ENCODE measurements around the gene OTOG.
"Not testable (repeated sequence)": the region's sequence is repeated elsewhere in the genome, so short reads cannot be mapped to it uniquely, and the experiment has no call there.

Gene OTOG

GRCh38 chr11:17607591-17608570 is 60.8 kb downstream of the OTOG start:
- DNase-seq, result no peak

DNA sequence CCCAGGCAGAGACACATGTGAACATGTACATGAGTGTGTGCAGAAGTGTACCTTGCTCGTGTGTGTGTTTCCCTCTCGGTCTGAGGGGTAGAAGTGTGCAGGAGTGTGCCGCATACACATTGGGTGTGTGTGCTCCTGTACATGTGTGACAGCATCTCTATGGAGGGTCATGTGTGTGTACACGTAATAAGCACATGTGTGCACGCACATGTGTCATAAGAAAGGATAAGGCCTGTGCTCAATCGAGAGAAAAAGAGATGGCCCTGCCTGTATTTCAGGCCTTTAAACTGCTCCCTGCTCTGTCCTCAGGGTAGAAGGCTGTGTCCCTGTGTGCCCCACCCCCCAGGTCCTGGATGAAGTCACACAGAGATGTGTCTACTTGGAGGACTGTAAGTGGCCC is 61.8 kb downstream of the OTOG start:
- no peak for DNase-seq

- DNase-seq, result no peak
These were observed 62.4 kb downstream of the OTOG start for GRCh38 chr11:17609291-17610084.

DNA sequence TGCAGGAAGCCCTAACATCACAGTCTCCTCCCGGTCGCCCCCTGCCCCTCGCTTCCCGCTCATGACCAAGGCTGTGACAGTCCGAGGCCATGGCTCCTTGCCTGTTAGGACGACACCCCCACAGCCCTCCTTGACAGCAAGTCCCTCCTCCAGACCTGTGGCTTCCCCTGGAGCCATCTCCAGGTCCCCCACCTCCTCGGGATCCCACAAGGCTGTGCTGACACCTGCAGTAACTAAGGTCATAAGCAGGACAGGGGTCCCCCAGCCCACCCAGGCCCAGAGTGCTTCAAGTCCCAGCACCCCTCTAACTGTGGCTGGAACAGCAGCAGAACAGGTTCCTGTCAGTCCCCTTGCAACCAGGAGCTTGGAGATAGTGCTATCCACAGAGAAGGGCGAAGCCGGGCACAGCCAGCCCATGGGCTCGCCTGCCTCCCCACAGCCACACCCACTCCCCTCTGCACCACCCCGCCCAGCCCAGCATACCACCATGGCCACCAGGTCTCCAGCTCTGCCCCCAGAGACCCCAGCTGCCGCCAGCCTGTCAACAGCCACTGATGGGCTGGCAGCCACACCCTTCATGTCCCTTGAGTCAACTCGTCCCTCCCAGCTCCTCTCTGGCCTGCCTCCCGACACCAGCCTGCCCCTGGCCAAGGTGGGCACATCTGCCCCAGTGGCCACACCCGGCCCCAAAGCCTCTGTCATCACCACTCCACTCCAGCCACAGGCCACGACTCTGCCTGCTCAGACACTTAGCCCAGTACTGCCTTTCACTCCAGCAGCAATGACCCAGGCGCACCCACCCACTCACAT is 63.2 kb downstream of the OTOG start:
- no peak for DNase-seq

DNA sequence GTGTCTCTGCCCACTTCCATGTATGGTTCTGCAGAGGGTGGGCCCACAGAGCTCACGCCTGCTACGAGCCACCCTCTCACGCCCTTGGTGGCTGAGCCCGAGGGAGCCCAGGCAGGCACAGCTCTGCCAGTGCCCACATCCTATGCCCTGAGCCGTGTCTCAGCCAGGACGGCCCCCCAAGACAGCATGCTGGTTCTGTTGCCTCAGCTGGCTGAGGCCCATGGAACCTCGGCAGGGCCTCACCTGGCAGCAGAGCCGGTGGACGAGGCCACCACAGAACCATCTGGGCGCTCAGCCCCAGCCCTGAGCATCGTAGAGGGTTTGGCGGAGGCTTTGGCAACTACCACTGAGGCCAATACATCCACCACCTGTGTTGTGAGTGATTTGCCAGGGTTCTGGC is 64.0 kb downstream of the OTOG start:
- DNase-seq, result no peak

DNA sequence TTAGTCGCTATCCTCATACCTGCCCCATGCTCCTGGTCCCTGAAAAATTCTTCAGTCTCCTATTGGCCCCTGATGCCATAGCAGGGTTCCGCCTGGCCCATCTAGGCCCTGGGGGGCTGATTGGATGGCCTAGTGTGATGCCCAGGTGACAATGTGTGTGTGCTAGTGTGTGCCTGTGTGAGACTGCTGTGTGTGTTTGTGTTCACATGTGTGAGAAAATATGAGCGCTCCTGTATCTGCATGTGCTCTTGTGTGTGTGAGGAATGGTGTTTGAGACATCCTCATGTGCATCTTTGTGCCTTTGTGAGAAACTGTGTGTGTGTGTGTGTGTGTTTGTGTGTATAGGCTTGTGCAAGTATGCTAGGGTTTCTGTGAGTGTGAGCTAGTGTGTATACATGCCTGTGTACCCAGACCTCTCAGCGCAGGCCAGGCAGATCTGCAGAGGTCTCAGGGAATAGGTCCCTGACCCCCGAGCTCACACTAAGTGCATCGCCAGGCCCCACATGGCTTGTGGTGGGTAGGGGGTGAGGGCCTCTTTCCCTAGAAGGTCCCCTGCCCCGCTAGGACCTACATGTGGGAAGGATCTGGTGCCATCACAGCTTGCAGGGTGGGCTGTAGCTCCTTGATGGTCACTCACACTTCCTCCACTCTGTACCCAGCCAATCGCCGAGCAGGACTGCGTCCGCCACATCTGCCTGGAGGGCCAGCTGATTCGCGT is 64.6 kb downstream of the OTOG start:
- no peak for DNase-seq

DNA sequence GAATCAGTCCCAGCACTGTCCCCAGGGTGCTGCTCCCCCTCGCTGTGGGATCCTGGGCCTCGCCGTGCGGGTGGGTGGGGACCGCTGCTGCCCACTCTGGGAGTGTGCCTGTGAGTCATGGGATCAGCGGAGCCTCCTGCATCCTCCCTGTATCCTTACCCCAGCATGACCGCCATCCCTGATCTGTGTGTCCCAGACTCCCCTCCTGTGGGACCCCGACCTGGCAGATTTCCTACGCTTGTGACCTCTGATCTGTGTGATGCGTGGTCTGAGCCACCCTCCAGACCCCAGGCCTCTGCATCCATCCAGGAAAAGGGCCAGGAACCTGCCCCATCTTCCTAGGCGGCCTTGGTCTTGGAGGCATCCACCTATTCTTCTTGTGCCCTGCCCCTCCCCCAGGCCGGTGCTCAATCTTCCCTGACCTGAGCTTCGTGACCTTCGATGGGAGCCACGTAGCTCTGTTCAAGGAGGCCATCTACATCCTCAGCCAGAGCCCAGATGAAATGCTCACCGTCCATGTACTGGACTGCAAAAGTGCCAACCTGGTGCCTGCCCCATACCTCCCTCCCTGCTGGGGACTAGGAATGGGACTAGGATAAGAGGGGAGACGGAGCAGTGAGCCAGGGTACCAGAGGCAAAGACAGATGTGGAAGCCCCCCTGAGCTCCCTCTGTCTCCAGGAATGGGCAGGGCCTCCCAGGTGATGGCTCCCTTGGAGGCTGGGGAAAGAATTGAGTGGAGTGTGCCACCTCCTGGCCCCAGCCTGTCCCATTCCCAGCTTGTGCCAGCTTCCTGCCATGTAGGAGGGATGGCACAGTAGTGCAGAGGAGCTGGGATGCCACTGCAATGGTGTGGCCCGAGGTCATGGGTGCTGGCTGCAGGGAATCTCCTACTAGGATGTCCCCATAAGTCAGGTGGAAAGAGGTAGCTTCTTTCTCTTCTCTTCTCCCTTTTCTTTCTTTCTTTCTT is 65.4 kb downstream of the OTOG start:
- DNase-seq, result no peak

DNA sequence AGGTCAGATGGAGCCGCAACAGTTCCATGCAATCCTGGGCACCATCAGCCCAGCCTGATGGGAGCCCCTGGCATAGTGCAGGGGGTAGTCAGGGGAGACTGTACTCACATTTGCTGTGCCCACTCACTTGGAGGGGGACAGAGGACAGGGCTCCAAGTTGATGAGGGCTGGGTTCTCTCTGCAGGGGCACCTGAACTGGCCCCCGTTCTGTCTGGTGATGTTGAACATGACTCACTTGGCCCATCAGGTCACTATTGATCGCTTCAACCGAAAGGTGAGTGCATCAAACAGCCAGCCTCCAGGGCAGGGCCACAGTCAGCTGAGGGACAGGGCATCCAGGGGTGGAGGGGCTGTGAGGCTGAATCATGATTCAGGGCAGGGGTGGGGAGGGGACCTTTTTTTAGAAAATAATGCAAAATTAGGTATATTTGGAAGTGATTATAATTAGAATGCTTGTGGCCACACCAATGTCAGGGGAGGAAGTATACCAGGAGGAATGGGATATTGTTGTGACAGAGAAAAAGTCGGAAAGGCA is 66.4 kb downstream of the OTOG start:
- DNase-seq, result no peak

DNA sequence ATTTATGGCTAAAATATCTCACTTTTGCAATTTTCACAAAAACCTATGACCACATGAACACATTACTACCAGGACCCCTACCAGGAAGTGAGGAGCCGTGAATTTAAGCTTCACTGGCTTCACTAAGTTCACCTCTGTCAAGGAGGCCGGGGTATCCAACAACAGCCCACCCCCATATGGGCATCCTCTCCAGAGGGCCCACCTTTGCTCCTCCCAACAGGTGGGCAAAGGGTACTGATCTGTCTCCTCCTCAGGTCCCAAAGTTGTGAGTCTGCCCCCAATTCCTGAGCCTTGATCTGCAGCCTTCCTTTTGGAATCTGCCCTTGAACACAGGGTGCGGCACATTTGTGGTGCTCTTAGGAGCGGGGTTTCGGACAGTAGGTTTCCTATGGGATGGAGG is 66.9 kb downstream of the OTOG start:
- no peak for DNase-seq

- not testable (repeated sequence) for DNase-seq
These were observed 75.7 kb downstream of the OTOG start for GRCh38 chr11:17622711-17623110.

DNA sequence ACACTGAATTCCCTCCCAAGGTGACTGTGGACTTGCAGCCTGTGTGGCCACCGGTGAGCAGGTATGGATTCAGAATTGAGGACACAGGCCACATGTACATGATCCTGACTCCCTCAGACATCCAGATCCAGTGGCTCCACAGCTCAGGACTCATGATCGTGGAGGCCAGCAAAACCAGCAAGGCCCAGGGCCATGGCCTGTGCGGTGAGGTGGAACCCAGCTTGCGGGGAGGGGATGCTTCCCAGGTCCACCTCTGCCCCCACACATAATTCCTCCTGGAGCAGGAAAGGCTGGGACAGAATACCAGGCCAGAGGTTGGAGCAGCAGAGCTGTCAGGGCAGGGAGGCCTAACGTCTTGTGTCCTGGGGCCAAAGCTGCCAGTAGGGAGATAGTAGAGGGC is 82.1 kb downstream of the OTOG start:
- DNase-seq, result no peak

DNA sequence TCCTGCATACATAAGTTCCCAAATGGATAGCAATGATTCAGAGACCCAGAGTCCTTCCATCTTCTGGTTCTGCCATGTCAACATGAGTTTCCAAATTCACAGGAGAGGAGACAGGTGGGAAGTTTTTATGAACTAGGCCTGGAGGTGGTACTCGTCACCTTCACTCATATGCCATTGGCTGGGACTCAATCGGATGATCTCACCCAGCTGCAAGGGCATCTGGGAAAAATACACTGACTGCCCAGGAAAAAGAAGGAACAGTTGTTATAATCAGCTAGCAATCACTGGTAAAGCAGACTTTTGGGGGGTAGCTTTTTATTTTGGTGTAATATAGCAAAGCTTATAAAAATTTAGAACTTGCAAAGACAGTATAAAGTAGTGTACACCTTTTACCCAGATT is 83.9 kb downstream of the OTOG start:
- DNase-seq, result no peak

- DNase-seq, result no peak
These were observed 84.8 kb downstream of the OTOG start for GRCh38 chr11:17631702-17632365.

- DNase-seq, result no peak
These were observed 86.4 kb downstream of the OTOG start for GRCh38 chr11:17633279-17633986.

GRCh38 chr11:17633987-17634775 is 87.1 kb downstream of the OTOG start:
- no peak for DNase-seq

DNA sequence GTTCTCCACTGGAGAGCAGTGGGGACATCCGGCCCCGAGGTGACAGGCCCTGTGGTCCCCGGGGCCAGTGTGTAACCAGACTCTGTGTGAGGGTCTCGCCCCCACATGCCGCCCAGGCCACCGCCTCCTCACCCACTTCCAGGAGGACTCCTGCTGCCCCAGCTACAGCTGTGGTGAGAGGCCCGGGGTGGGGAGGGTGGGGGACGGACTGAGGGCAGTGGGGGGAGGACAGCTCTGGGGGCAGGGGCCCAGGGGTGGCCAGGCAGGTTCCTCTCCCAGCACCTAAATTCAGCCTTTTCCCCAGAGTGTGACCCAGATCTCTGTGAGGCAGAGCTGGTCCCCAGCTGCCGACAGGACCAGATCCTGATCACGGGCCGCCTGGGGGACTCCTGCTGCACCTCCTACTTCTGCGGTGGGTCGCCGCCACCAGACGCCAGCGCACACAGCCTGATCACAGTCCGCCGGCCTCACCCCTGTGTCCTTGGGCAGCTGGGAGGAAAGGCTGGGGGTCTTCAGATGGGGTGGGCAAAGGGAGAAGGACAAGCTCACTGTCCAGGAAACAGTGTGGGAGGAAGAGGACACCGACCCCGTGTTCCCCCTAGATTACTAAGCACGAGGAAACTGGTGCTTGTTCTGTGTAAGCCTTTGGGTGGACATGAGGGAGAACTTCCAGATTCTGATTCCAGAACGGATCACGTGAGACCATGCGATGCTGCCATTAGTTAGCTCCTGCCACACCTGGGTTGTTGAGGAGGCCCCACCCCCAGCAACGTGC is 87.9 kb downstream of the OTOG start:
- no peak for DNase-seq

DNA sequence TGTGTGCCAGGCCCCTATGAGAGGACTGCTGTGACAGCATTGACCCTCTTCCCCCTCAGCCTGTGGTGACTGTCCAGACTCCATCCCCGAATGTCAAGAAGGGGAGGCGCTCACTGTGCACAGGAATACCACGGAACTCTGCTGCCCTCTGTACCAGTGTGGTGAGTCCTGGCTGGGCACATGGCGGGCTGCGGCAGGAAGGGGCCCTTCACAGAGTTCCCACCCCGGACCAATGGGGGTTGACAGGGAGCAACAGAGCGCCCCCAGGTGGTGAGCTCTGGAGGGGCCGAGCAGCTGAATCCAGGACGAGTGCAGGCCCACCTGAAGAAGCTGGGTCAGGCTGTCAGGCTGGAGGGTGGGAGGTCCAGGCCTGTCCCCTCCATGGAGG is 88.5 kb downstream of the OTOG start:
- no peak for DNase-seq

GRCh38 chr11:17636721-17637120 is 89.7 kb downstream of the OTOG start:
- no peak for DNase-seq
